Chondrocyte (in vitro differentiated cells): ENCODE measurements around the gene CDK14. TPM values are rescaled to one million over a fixed set of nuclear protein-coding genes. Genes with fewer than 3 reads are reported as not detected.

Source experiments
- DNase-seq: peaks from one replicate; pipeline ENCODE4 v3.0.0; 2021; ENCODE audit warnings: mixed read lengths, low spot score
- H3K27ac Mint-ChIP-seq: one replicate; pipeline ENCODE4 v1.8.0; 2021; ENCODE audit warnings: mild to moderate bottlenecking, moderate library complexity, mixed read lengths; ENCODE audit not compliant: unreplicated experiment
- H3K27me3 Mint-ChIP-seq: 2 replicates; pipeline ENCODE4 v1.8.0; 2021; ENCODE audit warnings: low read depth, mixed read lengths
- H3K36me3 Mint-ChIP-seq: 2 replicates; pipeline ENCODE4 v1.8.0; 2021; ENCODE audit warnings: low read depth, mixed read lengths
- H3K4me1 Mint-ChIP-seq: 2 replicates; pipeline ENCODE4 v1.8.0; 2021; ENCODE audit warnings: low read depth, mild to moderate bottlenecking, mixed read lengths
- H3K4me3 Mint-ChIP-seq: one replicate; pipeline ENCODE4 v1.8.0; 2021; ENCODE audit warnings: mild to moderate bottlenecking, moderate library complexity, mixed read lengths; ENCODE audit not compliant: unreplicated experiment
- H3K9me3 Mint-ChIP-seq: 2 replicates; pipeline ENCODE4 v1.8.0; 2021; ENCODE audit warnings: low read depth, mixed read lengths
- total RNA-seq: library from RNA; stranded (reverse); gene quantifications from 3 replicates; pipeline ENCODE4 v1.2.1, GENCODE V29; 2021
- TF ChIP-seq, protein P1 (sequence below): fragments of 200-600 bp; sonication (generic); IDR thresholded peaks from 2 replicates; pipeline ENCODE4 v1.5.0; 2021; ENCODE audit warnings: antibody characterized with exemption, mild to moderate bottlenecking, moderate library complexity

CDK14 gene
- total RNA-seq, 1 donor from 2014 or later: 61.4 TPM

- DNase-seq: no peak
- no peaks in the 10 kb centered on the region for H3K9me3 Mint-ChIP-seq
- H3K27ac Mint-ChIP-seq: no peak overlapping the region
- H3K4me3 Mint-ChIP-seq: no peak overlapping the region
- peaks cover 6% of the 10 kb centered on the region for H3K36me3 Mint-ChIP-seq
- TF ChIP-seq, protein P1, sequence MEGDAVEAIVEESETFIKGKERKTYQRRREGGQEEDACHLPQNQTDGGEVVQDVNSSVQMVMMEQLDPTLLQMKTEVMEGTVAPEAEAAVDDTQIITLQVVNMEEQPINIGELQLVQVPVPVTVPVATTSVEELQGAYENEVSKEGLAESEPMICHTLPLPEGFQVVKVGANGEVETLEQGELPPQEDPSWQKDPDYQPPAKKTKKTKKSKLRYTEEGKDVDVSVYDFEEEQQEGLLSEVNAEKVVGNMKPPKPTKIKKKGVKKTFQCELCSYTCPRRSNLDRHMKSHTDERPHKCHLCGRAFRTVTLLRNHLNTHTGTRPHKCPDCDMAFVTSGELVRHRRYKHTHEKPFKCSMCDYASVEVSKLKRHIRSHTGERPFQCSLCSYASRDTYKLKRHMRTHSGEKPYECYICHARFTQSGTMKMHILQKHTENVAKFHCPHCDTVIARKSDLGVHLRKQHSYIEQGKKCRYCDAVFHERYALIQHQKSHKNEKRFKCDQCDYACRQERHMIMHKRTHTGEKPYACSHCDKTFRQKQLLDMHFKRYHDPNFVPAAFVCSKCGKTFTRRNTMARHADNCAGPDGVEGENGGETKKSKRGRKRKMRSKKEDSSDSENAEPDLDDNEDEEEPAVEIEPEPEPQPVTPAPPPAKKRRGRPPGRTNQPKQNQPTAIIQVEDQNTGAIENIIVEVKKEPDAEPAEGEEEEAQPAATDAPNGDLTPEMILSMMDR: no peak
- no peaks in the 10 kb centered on the region for H3K27me3 Mint-ChIP-seq
- H3K4me1 Mint-ChIP-seq: peaks cover 13% of the 10 kb centered on the region
These were observed 458.3 kb downstream of the CDK14 start for GRCh38 chr7:91054374-91054773.

GRCh38 chr7:91055219-91055618 lies 459.1 kb downstream of the CDK14 start:
- DNase-seq: no peak
- peaks cover 5% of the 10 kb centered on the region for H3K36me3 Mint-ChIP-seq
- H3K4me3 Mint-ChIP-seq: no peak overlapping the region
- no peaks in the 10 kb centered on the region for H3K27me3 Mint-ChIP-seq
- peaks cover 3% of the 10 kb centered on the region for H3K9me3 Mint-ChIP-seq
- H3K27ac Mint-ChIP-seq: no peak overlapping the region
- H3K4me1 Mint-ChIP-seq: peaks cover 13% of the 10 kb centered on the region
- TF ChIP-seq, protein P1: peak; percentile 76

DNA sequence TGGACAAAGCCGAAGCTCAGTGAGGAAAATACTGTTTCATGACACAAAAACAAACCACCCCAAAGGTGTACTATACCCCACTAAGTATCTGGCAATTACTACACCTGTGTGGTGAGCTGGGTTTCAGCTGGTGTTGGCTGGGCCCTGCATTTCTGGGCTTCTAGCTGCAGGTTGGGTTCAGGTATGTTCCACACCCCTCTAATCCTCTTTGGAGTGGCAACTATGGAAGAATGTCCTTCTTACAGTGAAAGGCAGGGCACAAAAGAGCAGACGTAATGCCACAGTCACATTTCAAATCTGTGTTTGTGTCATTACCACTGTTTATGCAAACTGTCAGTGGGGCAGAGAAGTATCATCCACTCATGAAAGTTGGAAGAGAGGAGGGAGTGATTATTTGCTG lies 466.6 kb downstream of the CDK14 start:
- no peak for DNase-seq
- no peak overlapping the region for H3K27ac Mint-ChIP-seq
- peaks cover 15% of the 10 kb centered on the region for H3K4me1 Mint-ChIP-seq
- TF ChIP-seq, protein P1: no peak
- H3K36me3 Mint-ChIP-seq: peaks cover 4% of the 10 kb centered on the region
- no peak overlapping the region for H3K4me3 Mint-ChIP-seq
- no peaks in the 10 kb centered on the region for H3K27me3 Mint-ChIP-seq
- H3K9me3 Mint-ChIP-seq: peaks cover 8% of the 10 kb centered on the region

GRCh38 chr7:91064052-91064451 lies 467.9 kb downstream of the CDK14 start:
- Mint-ChIP-seq H3K4me3 (no peak overlapping the region), H3K27ac (no peak overlapping the region), H3K4me1 (peaks cover 18% of the 10 kb centered on the region), H3K9me3 (peaks cover 8% of the 10 kb centered on the region), H3K36me3 (peaks cover 4% of the 10 kb centered on the region), H3K27me3 (no peaks in the 10 kb centered on the region)
- TF ChIP-seq, protein P1: no peak
- no peak for DNase-seq

DNA sequence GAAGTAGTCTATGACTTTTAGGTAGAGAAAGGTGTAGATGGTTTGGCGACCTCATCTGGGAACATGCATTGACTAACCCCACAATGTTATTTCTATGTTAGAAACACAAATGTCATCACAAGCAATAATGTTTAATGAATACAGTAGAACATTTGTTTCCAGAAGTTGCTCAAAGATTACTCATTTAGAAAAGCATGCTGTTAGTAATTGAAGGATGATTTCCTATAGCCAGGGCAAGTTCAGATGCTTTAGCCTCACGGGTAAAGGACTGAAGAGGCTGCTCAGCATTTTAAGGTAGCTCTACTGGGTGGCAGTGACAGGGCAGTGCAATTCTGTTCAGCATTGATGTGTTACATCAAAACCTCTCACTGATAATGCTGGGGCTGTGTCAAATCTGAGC lies 468.8 kb downstream of the CDK14 start:
- H3K27me3 Mint-ChIP-seq: no peaks in the 10 kb centered on the region
- DNase-seq: no peak
- TF ChIP-seq, protein P1: no peak
- no peak overlapping the region for H3K27ac Mint-ChIP-seq
- H3K4me3 Mint-ChIP-seq: no peak overlapping the region
- peaks cover 4% of the 10 kb centered on the region for H3K36me3 Mint-ChIP-seq
- peaks cover 8% of the 10 kb centered on the region for H3K9me3 Mint-ChIP-seq
- H3K4me1 Mint-ChIP-seq: peaks cover 18% of the 10 kb centered on the region
